GM12878 (cell line): ENCODE data around the gene KCNB1. TPM values are rescaled to one million over a fixed set of nuclear protein-coding genes. Genes with fewer than 3 reads are reported as not detected.

Experiments used
- ATAC-seq: fragments of 200-7000 bp; cut with Tn5 transposase; 3 replicates; pipeline ENCODE4 v1.9.1; 2020; ENCODE audit warnings: mild to moderate bottlenecking, moderate library complexity
- BruUV-seq: library from RNA; stranded (reverse); fragments of 400-500 nt; replicated peaks from 2 replicates; lab custom pipeline; 2021; lab: Mats Ljungman, UMichigan
- CTCF ChIA-PET: fragments of 300-600 bp; sonication (Branson Sonifier 250); formaldehyde crosslinking; extraction: SDS; loops from one replicate; lab custom pipeline; 2021; ENCODE audit warnings: inconsistent platforms; lab: Yijun Ruan, JAX
- POLR2A ChIA-PET: fragments of 350-600 bp; formaldehyde crosslinking; extraction: SDS; loops from one replicate; lab custom pipeline; 2021; ENCODE audit warnings: inconsistent platforms; lab: Charles Lee
- RAD21 ChIA-PET: fragments of 300-600 bp; sonication (Branson Sonifier 250); formaldehyde crosslinking; loops from one replicate; lab custom pipeline; 2023; ENCODE audit warnings: antibody characterized with exemption; ENCODE audit not compliant: unreplicated experiment; lab: Charles Lee
- SMC1A ChIA-PET: fragments of 300-600 bp; sonication (Branson Sonifier 250); formaldehyde crosslinking; loops from one replicate; lab custom pipeline; 2023; ENCODE audit not compliant: unreplicated experiment, uncharacterized antibody; lab: Charles Lee
- DNase-seq: peaks from one replicate; pipeline ENCODE4 v3.0.0-alpha.2; 2011; ENCODE audit warnings: low read depth, low spot score
- FAIRE-seq: peaks from 3 replicates; lab custom pipeline; 2011; peaks lifted over from hg19 to GRCh38; lab: Jason Lieb, UNC
- H2AFZ ChIP-seq: 2 replicates; pipeline ENCODE4 v1.6.0; 2011; ENCODE audit warnings: low read depth, low read length, control low read depth; ENCODE audit not compliant: control insufficient read depth
- H3K27ac ChIP-seq: 2 replicates; pipeline ENCODE4 v1.5.1; 2011; ENCODE audit warnings: control low read depth; ENCODE audit not compliant: control insufficient read depth, insufficient read depth
- H3K27me3 ChIP-seq, 2 experiments: replicated peaks in 1 of 2; 2 replicates each; pipeline versions ENCODE4 v1.6.0 to v1.6.1; 2011; ENCODE audit warnings: low read length in 1 of 2; ENCODE audit not compliant: control insufficient read depth in 2 of 2, insufficient read depth in 2 of 2
- H3K36me3 ChIP-seq, 2 experiments: 2 replicates each; pipeline ENCODE4 v1.5.1; 2011; ENCODE audit warnings: low read length in 1 of 2; ENCODE audit not compliant: control insufficient read depth in 2 of 2, insufficient read depth in 2 of 2
- H3K4me1 ChIP-seq: 2 replicates; pipeline ENCODE4 v1.6.1; 2011; ENCODE audit warnings: mild to moderate bottlenecking, low read length, moderate library complexity, mixed read lengths; ENCODE audit not compliant: control insufficient read depth, insufficient read depth
- H3K4me2 ChIP-seq: 2 replicates; pipeline ENCODE4 v1.6.0; 2011; ENCODE audit warnings: control low read depth; ENCODE audit not compliant: control insufficient read depth, insufficient read depth
- H3K4me3 ChIP-seq: fragments of 200-600 bp; sonication (generic); 2 replicates; pipeline ENCODE4 v1.5.1; 2016
- H3K79me2 ChIP-seq: 2 replicates; pipeline ENCODE4 v1.6.0; 2011; ENCODE audit warnings: low read length; ENCODE audit not compliant: control insufficient read depth, insufficient read depth
- H3K9ac ChIP-seq: 2 replicates; pipeline ENCODE4 v1.8.0; 2011; ENCODE audit warnings: low read length, control low read depth, mixed read lengths; ENCODE audit not compliant: control insufficient read depth, insufficient read depth
- H3K9me3 ChIP-seq: replicated peaks from 3 replicates; pipeline ENCODE4 v1.5.1; 2011; ENCODE audit warnings: mild to moderate bottlenecking, low read length; ENCODE audit not compliant: control insufficient read depth, insufficient read depth
- H4K20me1 ChIP-seq: 2 replicates; pipeline ENCODE4 v1.6.0; 2011; ENCODE audit not compliant: control insufficient read depth, insufficient read depth
- ATF7 ChIP-seq: fragments of 450-650 bp; IDR thresholded peaks from 2 replicates; pipeline ENCODE4 v1.6.1; 2016; ENCODE audit warnings: low read depth, mild to moderate bottlenecking
- BMI1 ChIP-seq: fragments of 450-650 bp; IDR thresholded peaks from 2 replicates; pipeline ENCODE4 v1.6.1; 2016; ENCODE audit warnings: mild to moderate bottlenecking, moderate library complexity, borderline replicate concordance
- BRCA1 ChIP-seq: IDR thresholded peaks from 2 replicates; pipeline ENCODE4 v1.6.1; 2011; ENCODE audit warnings: low read depth, low read length, improper control_type of control experiment
- ELK1 ChIP-seq: IDR thresholded peaks from 2 replicates; pipeline ENCODE4 v1.6.1; 2012; ENCODE audit warnings: low read depth, low read length, improper control_type of control experiment
- HDGF ChIP-seq: fragments of 450-650 bp; IDR thresholded peaks from 2 replicates; pipeline ENCODE4 v1.6.1; 2016; ENCODE audit warnings: antibody characterized with exemption
- JUNB ChIP-seq: IDR thresholded peaks from 2 replicates; pipeline ENCODE4 v1.6.1; 2016; ENCODE audit warnings: antibody characterized with exemption, mild to moderate bottlenecking
- KLF5 ChIP-seq: fragments of 450-650 bp; IDR thresholded peaks from 2 replicates; pipeline ENCODE4 v1.6.1; 2014; ENCODE audit warnings: mild to moderate bottlenecking; ENCODE audit not compliant: partially characterized antibody
- RAD21 ChIP-seq: IDR thresholded peaks from 2 replicates; pipeline ENCODE4 v1.6.1; 2011; ENCODE audit warnings: mild to moderate bottlenecking, low read depth, low read length, moderate library complexity; ENCODE audit not compliant: insufficient read depth
- RB1 ChIP-seq: fragments of 450-650 bp; formaldehyde crosslinking; IDR thresholded peaks from 2 replicates; pipeline ENCODE4 v1.6.1; 2017; ENCODE audit warnings: mild to moderate bottlenecking, borderline replicate concordance
- RFX5 ChIP-seq: IDR thresholded peaks from 2 replicates; pipeline ENCODE4 v1.6.1; 2011; ENCODE audit warnings: low read depth, low read length, improper control_type of control experiment
- SIX5 ChIP-seq: IDR thresholded peaks from 2 replicates; pipeline ENCODE4 v1.6.1; 2011; ENCODE audit warnings: mild to moderate bottlenecking, low read depth, low read length, moderate library complexity; ENCODE audit not compliant: severe bottlenecking
- SREBF2 ChIP-seq: IDR thresholded peaks from 2 replicates; pipeline ENCODE4 v1.6.1; 2012; ENCODE audit warnings: mild to moderate bottlenecking, low read length
- SRF ChIP-seq, 2 experiments: IDR thresholded peaks; 2 replicates each; pipeline ENCODE4 v1.6.1; 2011; ENCODE audit warnings: low read depth in 2 of 2, low read length in 2 of 2, mild to moderate bottlenecking in 1 of 2, moderate library complexity in 1 of 2
- STAT1 ChIP-seq: fragments of 450-650 bp; conservative IDR thresholded peaks from 2 replicates; pipeline ENCODE4 v1.6.1; 2014; ENCODE audit warnings: antibody characterized with exemption, mild to moderate bottlenecking
- ZNF217 ChIP-seq: fragments of 450-650 bp; IDR thresholded peaks from 2 replicates; pipeline ENCODE4 v1.6.1; 2017; ENCODE audit warnings: antibody characterized with exemption, mild to moderate bottlenecking
- WGBS: methylation state at CpG from one replicate; pipeline ENCODE4 v1.1.6; 2016; ENCODE audit warnings: low lambda C conversion rate; ENCODE audit not compliant: insufficient replicate concordance, insufficient coverage; ENCODE audit errors: missing lambda C conversion rate; 5-methylcytosine and 5-hydroxymethylcytosine counted together
- in situ Hi-C: fragments of 300-500 bp; cut with MboI; formaldehyde crosslinking; loops from 9 replicates; pipeline ENCODE4 v1.14.3; 2018; ENCODE audit warnings: mixed read lengths
- intact Hi-C: fragments of 100-400 bp; cut with micrococcal nuclease; formaldehyde crosslinking; loops from one replicate; pipeline ENCODE4 v1.14.2; 2022; ENCODE audit not compliant: unreplicated experiment
- polyA plus RNA-seq, 11 experiments: library from polyadenylated mRNA; depleted of rRNA in 4 of 11; unstranded in 6 of 11; stranded (reverse) in 5 of 11; fragments of >200 nt; fragmentation: Nextera tagmentation in 4 of 11; fragmentation: Illumina TruSeq in 1 of 11; extraction: Ambion mirVana in 4 of 11; extraction: Trizol in 1 of 11; gene quantifications; 1 replicate in 1 of 11; 2 replicates in 10 of 11; pipeline versions ENCODE4 v1.2.1 to v1.2.3, GENCODE V29; 2011 to 2016; ENCODE audit warnings: inconsistent platforms in 2 of 11, missing spikeins in 2 of 11, low read depth in 1 of 11
- total RNA-seq, 4 experiments: library from RNA; depleted of rRNA in 3 of 4; stranded (reverse); fragments of >200 nt in 3 of 4; fragmentation: Illumina TruSeq in 1 of 4; extraction: Trizol in 1 of 4; gene quantifications; 2 replicates each; pipeline versions ENCODE4 v1.2.1 to v1.2.3, GENCODE V29; 2013 to 2021
- TF ChIP-seq, protein P1 (sequence below): fragments of 450-650 bp; IDR thresholded peaks from 2 replicates; pipeline ENCODE4 v1.6.1; 2016; ENCODE audit warnings: mild to moderate bottlenecking

Gene KCNB1
- total and polyA plus RNA-seq, 10 of the 15 experiments (the other 5 are each of a cell fraction or from before 2014, with no cell fraction given) = 0.02 to 0.08 (median 0.03) TPM; not detected in 7

- Histone ChIP-seq H3K36me3 (no peaks in the 10 kb centered on the region), H3K4me3 (no peak overlapping the region), H3K4me2 (no peak overlapping the region), H3K27ac (no peak overlapping the region), H3K27me3 (no peaks in the 10 kb centered on the region), H3K9ac (no peak overlapping the region), H3K79me2 (no peaks in the 10 kb centered on the region), H3K9me3 (no peaks in the 10 kb centered on the region), H2AFZ (no peak overlapping the region), H4K20me1 (no peaks in the 10 kb centered on the region), H3K4me1 (no peaks in the 10 kb centered on the region)
- intact Hi-C loops (no loop called here), in situ Hi-C loops (no loop called here)
- CTCF ChIA-PET = no interaction called here
- no peak for ATAC-seq
- RAD21 ChIA-PET = no interaction called here
- 14% methylated on average over 4 of the region's 4 CpGs for WGBS
- TF ChIP-seq JUNB (no peak), RB1 (no peak), ATF7 (no peak), KLF5 (no peak), SREBF2 (no peak), RFX5 (no peak)
- no peak for DNase-seq
- SMC1A ChIA-PET = no interaction called here
- POLR2A ChIA-PET = no interaction called here
- no TSS peak for BruUV-seq
- no peak for FAIRE-seq
These were observed 13.6 kb upstream of the KCNB1 start for GRCh38 chr20:49496043-49496442.

DNA sequence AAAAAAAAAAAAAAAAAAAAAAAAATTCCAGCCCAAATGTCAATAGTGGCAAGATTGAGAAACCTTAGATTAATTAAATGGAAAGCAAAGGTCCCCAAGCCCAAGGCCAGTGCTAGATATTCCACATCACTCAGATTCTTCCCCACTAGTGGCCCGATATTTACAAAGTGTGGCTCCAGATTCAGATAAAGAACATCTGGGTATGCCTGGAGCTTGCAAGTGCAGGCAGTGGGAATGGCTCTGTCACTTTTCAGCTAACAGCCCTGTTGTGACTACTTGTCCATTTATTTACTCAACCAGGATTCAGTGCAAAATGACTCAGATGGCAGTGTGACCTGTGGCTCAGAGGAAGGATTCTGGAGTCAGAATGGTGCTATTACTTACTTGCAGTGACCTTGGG lies 8.2 kb upstream of the KCNB1 start:
- WGBS = 63% methylated on average over 1 of the region's 1 CpG
- Histone ChIP-seq H3K36me3 (no peaks in the 10 kb centered on the region), H4K20me1 (no peaks in the 10 kb centered on the region), H2AFZ (no peak overlapping the region), H3K9me3 (no peaks in the 10 kb centered on the region), H3K4me3 (no peak overlapping the region), H3K4me2 (no peak overlapping the region), H3K27ac (no peak overlapping the region), H3K27me3 (peaks cover 3 to 5% of the 10 kb centered on the region in 2 experiments; a peak in 1 of 4 replicates), H3K9ac (no peak overlapping the region), H3K4me1 (no peaks in the 10 kb centered on the region), H3K79me2 (no peaks in the 10 kb centered on the region)
- SMC1A ChIA-PET = no interaction called here
- no peak for ATAC-seq
- POLR2A ChIA-PET = no interaction called here
- BruUV-seq = no TSS peak
- no peak for DNase-seq
- no peak for FAIRE-seq
- CTCF ChIA-PET = interaction anchor here (0.6 to 1.0 kb wide), 2 partner anchors 10 to 156 kb away, joined by 3 to 5 read pairs; no protein-coding TSS in a partner anchor
- RAD21 ChIA-PET = no interaction called here
- intact Hi-C loops = no loop called here
- in situ Hi-C loops = no loop called here
- TF ChIP-seq STAT1 = no peak
- no peak for TF ChIP-seq SIX5
- TF ChIP-seq ZNF217 = no peak
- TF ChIP-seq, protein P1, sequence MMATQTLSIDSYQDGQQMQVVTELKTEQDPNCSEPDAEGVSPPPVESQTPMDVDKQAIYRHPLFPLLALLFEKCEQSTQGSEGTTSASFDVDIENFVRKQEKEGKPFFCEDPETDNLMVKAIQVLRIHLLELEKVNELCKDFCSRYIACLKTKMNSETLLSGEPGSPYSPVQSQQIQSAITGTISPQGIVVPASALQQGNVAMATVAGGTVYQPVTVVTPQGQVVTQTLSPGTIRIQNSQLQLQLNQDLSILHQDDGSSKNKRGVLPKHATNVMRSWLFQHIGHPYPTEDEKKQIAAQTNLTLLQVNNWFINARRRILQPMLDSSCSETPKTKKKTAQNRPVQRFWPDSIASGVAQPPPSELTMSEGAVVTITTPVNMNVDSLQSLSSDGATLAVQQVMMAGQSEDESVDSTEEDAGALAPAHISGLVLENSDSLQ = no peak
- no peak for TF ChIP-seq ELK1
- TF ChIP-seq BRCA1 = no peak
- no peak for TF ChIP-seq SRF (IDR thresholded peaks at IDR 0.05; ENCODE audit: low read depth in 2 of 2, low read length in 2 of 2)
- TF ChIP-seq HDGF = no peak
- TF ChIP-seq RAD21 = no peak
- TF ChIP-seq BMI1 = no peak
